Measurements from ENCODE around the gene VPS26C. TPM values are rescaled to one million over a fixed set of nuclear protein-coding genes. Genes with fewer than 3 reads are reported as not detected.
"Not testable (repeated sequence)": the region's sequence is repeated elsewhere in the genome, so short reads cannot be mapped to it uniquely, and the experiment has no call there.

VPS26C gene
- total RNA-seq, 1 donor from 2014 or later = 31.2 TPM

DNA sequence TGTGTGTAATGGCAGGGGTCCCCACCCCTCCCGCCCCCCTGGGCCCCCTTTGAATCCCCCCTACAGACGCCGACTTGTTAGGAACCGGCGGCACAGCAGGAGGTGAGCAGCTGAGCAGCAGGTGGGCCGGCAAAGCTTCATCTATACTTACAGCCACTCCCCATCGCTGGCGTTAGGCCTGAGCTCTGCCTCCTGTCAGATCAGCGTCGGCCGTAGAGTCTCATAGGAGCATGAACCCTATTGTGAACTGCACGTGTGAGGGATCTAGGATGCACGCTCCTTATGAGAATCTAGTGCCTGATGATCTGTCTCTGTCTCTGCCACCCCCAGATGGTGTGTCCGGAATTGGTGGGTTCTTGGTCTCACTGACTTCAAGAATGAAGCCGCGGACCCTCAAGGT lies 14.9 kb upstream of the VPS26C start:
- no peak overlapping the region for H3K4me3 ChIP-seq (ENCODE audit: low read depth, low read length)
- TF ChIP-seq, protein P1, sequence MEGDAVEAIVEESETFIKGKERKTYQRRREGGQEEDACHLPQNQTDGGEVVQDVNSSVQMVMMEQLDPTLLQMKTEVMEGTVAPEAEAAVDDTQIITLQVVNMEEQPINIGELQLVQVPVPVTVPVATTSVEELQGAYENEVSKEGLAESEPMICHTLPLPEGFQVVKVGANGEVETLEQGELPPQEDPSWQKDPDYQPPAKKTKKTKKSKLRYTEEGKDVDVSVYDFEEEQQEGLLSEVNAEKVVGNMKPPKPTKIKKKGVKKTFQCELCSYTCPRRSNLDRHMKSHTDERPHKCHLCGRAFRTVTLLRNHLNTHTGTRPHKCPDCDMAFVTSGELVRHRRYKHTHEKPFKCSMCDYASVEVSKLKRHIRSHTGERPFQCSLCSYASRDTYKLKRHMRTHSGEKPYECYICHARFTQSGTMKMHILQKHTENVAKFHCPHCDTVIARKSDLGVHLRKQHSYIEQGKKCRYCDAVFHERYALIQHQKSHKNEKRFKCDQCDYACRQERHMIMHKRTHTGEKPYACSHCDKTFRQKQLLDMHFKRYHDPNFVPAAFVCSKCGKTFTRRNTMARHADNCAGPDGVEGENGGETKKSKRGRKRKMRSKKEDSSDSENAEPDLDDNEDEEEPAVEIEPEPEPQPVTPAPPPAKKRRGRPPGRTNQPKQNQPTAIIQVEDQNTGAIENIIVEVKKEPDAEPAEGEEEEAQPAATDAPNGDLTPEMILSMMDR (conservative IDR thresholded peaks at IDR 0.05; ENCODE audit: low read depth, low read length) = no peak
- no peak for DNase-seq (ENCODE audit: low read depth)

DNA sequence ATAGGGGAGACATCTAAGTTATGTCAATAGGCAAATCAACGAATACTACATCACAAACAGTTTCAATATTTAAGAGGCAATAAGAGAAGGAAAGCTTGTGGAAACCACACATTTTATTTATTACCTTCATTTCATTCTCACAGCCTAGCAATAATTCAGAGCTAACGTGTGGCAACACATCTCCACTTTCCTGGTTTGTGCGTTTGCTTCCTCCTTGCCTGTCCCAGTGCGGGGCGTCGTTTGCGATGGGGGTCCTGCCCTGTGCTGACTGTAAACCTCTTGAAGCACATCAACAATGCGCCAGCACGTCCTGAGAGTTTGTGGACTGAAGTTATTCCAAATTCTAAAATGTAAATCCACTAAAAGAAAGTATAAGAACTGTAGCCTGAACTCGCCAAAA lies 14.4 kb upstream of the VPS26C start:
- H3K4me3 ChIP-seq (ENCODE audit: low read depth, low read length) = no peak overlapping the region
- TF ChIP-seq, protein P1 (conservative IDR thresholded peaks at IDR 0.05; ENCODE audit: low read depth, low read length) = no peak
- DNase-seq (ENCODE audit: low read depth) = no peak

DNA sequence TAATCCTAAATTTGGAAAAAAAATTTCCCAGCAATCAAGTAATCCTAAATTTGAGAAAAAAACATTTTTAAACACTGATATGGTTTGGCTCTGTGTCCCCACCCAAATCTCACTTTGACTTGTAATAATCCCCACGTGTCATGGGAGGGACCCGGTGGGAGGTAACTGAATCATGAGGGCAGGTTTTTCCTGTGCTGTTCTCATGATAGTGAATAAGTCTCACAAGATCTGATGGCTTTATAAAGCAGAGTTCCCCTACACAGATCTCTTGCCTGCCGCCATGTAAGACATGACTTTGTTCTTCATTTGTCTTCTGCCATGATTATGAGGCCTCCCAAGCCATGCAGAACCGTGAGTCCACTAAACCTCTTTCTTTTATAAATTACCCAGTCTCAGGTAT lies 12.1 kb upstream of the VPS26C start:
- not testable (repeated sequence) for H3K4me3 ChIP-seq (ENCODE audit: low read depth, low read length); DNase-seq (ENCODE audit: low read depth)

DNA sequence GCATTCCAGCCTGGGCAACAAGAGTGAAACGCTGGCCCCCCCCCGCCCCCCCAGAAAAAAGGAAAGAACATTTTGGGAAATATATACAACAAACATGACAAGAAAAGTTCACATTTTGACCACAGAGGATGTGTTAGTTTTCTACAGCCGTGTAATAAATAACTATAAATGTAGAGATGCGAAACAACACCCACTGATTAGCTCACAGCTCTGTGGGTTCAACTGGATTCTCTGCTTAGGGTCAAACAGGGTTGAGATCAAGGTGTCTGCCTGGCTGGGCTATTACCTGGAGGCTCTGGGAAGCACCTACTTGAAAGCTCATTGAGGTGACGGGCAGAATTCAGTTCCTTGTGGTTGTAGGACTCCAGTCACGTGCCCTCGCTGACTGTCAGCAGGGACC lies 11.1 kb upstream of the VPS26C start:
- DNase-seq (ENCODE audit: low read depth) = no peak
- TF ChIP-seq, protein P1 (conservative IDR thresholded peaks at IDR 0.05; ENCODE audit: low read depth, low read length) = no peak
- no peak overlapping the region for H3K4me3 ChIP-seq (ENCODE audit: low read depth, low read length)

DNA sequence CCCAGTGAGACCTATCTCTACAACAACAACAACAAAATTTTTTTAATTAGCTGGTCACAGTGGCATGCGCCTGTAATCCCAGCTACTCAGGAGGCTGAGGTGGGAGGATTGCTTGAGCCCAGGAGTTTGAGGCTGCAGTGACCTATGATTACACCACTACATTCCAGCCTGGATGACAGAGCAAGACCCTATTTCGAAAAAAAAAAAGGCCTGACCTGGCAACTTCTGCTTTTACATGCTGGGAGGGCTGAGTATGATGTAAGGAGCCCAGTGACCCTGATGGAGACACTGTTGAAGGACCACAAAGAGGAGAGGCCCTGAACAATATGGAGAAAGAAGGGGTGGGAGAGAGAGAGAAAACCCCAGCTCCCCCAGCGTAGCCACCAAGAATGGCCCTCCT lies 9.2 kb upstream of the VPS26C start:
- no peak overlapping the region for H3K4me3 ChIP-seq (ENCODE audit: low read depth, low read length)
- DNase-seq (ENCODE audit: low read depth) = no peak
- TF ChIP-seq, protein P1 (conservative IDR thresholded peaks at IDR 0.05; ENCODE audit: low read depth, low read length) = no peak

DNA sequence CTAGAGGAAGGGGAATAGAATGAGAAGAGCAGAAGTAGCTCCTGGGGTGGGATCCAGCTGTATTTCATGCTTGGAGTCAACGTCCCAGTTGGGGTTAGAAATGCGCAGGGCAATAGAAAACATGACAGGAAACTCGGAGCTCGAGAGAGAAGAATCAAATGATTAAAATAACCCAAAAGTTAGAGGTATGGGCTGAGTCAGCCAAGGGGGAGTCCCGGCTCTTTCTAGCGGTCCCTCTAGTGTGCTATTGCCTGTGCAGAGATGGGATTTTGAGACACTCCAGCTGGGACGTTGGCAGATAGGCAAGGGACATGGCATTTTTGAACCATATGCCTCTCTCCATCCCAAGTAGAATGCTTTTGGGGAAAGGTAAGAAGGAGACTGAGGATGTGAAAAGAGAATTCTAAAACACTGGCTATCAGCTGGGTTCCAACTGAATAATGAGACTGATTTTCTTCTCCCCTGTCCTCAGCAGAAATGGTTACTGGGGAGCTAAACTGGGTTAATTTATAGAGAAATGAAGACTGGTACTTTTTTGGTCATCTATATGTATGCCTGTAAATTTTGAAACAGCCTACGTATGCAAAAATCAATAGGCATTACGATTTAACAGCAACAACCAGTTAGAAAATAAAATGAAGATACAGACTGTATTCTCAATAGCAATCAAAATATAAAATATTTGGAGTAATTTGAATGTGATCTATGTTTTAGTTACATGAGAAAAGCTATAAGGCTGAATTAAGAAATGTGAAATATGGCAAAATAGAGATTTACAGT lies 7.0 kb upstream of the VPS26C start:
- no peak overlapping the region for H3K4me3 ChIP-seq (ENCODE audit: low read depth, low read length)
- DNase-seq (ENCODE audit: low read depth) = no peak
- TF ChIP-seq, protein P1 (conservative IDR thresholded peaks at IDR 0.05; ENCODE audit: low read depth, low read length) = no peak

DNA sequence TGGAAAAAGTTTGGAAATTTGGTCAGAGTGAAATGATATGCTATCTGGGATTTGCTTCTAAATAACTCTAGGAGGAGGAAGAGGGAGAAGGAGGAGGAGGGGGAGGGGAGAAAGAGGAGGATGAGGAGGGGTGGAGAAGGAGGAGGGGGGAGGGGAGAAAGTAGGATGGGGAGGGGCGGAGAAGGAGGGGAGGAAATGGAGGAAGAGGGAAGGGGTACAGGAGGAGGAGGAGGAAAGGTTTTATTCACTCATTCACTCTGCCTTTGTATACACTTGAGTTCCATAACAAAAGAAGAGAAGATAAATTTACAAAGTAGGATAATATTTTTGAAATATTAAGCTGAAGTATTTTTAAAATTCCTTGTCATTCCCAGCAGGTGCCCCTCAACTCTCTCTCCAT lies 6.3 kb upstream of the VPS26C start:
- H3K4me3 ChIP-seq (ENCODE audit: low read depth, low read length) = no peak overlapping the region
- DNase-seq (ENCODE audit: low read depth) = no peak
- TF ChIP-seq, protein P1 (conservative IDR thresholded peaks at IDR 0.05; ENCODE audit: low read depth, low read length) = no peak

All from epithelial cell of proximal tubule (primary cell).